ENCODE measurements around the gene NYAP2.

NYAP2 gene

GRCh38 chr2:225487878-225488416 is 88.4 kb downstream of the NYAP2 start:
- no peak for DNase-seq

DNA sequence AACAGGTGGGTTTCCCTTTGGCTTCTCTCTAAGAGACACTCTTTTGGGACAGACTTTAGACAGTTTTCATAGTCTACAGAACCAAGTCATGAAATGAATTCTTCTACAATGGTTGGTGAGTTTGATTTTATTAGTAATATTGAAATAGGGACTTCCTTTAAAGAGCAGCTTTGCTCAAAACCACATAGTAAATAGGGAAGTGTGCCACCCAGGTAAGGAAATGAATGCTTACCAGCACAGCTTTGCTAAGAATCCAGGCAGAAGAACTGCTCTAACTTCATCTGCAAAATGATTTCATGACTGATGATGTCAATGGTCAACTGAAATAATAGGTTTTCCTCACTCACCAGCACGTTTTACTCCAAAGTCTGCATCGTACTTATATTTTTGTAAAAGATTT is 89.2 kb downstream of the NYAP2 start:
- DNase-seq, result no peak

DNA sequence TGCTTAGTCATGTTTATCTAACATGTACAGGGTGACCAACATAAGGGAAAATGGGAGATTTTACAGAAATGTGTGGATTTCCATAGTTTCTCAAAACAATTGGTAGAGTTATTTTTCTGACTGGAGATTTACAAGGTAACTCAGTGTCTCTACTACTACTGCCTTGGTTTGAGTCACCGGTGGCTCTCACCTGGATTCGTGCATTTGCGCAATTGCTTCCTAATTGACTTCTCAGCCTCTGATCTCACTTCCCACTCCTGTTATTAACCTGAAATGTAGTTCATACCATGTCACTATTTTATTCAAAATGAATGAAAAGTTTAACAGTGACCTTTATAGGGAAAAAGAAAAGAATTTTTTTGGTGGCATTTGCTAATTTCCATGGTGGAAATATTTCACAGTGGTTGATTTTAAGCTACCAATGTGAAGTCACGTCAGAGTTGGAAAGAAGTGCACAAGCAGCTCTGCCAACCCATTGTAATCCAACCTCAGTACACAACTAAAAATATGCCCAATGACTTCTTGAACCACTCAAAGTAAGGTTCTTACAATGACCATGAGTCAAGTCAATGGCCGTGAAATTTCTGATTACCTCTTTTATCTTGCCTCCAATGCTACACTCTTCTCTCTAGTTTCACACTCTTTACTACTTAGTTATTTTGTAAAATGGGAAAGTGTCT is 94.0 kb downstream of the NYAP2 start:
- no peak for DNase-seq

DNA sequence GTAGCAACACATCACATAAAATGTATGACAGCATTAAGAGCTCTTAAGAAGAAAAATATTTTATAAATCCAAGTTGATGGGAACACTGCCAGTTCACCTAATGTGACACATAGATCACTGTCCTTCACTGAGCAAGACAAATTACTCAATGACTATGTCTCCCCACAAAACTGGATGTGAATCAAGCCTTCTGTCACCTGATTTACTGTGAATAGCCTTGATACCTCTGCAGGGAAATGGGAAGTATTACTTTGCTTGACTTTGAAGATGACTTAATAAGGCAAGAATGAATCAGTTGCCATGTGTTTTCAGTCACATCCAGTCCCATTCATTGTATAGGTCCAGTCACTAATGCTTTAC is 94.6 kb downstream of the NYAP2 start:
- no peak for DNase-seq

- DNase-seq, result no peak
Observed at GRCh38 chr2:225495706-225496105, 96.2 kb downstream of the NYAP2 start.

DNA sequence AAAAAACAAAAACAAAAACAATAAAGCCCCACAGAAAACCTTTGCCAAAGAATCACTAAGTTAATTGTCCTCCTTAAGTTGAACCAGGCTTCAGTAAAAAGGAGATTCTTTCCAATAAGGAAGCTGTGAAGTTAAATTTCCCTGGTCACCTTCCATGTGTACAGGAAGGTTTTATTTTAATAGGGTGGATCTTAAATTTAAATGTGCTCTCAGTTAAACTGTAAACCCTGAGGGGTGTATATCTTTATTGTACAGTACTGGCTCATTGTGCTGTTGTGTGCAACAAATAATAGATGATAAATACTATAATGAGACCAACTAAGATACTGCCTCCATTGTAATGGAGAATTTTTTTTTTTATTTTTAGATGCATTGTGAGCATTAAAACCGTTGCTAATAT is 97.1 kb downstream of the NYAP2 start:
- DNase-seq, result no peak

DNA sequence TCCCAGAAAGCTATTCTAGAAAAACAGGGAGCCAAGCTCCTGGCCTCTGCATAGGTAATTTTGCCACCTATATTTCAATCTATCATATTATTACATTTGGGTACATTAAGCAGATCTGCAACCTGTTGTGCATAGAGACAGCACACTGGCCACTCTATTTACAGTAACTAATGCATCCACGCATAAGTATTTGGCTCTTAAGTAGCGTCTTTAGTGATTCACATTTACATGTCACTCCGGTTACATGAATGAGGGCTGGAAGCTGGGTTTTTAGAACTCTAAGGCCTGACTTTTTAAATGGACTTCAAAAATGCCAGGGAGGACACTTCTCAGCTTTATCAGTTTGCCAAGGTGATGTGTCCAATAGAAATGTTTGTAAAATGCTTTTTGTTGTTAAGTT is 97.7 kb downstream of the NYAP2 start:
- DNase-seq, result no peak

DNA sequence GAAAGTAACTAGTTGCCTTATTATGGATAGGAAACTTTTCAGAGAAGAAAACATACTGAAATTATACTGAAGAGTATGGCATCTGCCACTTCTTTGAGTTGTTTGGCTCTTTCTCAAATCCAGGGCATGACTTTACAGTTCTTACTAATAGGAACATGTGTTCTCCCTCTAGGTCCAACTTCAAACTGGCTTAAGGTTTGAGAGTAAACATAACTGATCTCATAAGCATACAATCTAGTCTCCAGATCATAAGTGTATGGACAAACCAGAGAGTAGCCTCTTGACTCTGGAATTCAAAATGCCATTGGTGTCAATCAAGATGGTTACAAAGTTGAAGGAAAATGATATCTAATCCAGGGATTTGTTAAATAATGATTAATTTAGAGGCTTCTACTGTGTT is 101.5 kb downstream of the NYAP2 start:
- no peak for DNase-seq

GRCh38 chr2:225502971-225503370 is 103.5 kb downstream of the NYAP2 start:
- DNase-seq, result no peak

DNA sequence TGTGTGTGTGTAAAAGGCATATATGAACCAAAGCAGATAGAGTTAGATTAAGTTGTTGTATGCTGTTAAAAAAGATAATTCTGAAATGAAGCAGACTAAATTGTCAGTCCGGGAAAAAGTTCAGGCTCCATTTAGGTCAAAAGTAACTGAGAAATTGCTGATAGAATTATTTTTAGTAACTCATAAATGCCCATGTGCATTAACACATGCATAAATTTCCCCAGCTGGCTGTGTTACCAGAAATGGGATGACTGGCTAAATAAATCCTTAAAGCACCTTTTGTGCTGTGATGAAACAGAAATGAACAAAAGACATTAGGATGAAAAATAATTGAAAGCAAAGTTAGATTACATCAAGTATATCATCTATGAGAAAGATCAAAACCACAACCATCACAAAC is 111.3 kb downstream of the NYAP2 start:
- no peak for DNase-seq

DNA sequence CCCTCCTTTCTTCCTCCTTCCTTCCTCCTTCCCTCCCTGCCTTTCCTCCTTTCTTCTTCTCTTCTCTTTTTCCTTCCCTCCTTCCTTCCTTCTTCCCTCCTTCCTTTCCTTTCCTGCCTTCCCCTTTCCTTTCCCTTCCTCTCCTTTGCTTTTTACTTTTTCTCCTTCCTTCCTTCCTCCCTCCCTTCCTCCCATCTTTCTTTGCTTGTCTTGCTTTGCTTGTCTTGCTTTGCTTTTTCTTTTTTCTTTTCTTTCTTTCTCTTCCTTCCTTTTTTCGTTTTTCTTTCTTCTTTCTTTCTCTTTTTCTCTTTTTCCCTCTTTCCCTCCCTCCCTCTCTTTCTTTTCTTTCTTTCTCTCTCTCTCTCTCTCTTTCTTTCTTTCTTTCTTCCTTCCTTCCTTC is 113.0 kb downstream of the NYAP2 start:
- DNase-seq, result no peak

DNA sequence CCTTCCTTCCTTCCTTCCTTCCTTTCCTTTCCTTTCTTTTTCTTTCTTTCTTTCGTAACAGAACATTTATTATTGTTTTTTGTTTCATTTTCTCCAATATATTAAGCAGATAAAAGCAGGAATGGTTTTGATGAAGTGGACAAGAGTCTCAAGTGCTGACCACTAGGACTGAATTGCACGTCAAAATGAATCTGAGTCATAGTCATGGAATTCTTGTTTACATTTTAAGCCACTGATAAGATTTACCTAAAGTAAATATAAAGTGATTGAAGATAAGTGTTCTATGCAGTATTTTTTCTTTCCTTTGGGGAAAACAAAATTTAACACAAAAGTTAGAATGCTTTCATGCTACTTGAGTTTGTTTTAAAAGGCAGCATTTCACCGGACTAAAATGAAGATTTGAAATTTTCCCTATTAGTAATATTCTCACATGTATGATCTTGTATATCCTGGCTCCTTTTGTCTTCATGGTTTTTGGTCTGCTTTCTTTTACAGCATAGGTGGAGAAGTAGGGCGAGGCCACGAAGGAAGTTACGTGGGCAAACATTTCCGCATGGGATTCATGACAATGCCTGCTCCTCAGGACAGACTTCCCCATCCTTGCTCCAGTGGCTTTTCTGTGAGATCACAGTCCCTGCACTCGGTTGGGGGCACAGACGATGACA is 113.5 kb downstream of the NYAP2 start:
- no peak for DNase-seq

DNA sequence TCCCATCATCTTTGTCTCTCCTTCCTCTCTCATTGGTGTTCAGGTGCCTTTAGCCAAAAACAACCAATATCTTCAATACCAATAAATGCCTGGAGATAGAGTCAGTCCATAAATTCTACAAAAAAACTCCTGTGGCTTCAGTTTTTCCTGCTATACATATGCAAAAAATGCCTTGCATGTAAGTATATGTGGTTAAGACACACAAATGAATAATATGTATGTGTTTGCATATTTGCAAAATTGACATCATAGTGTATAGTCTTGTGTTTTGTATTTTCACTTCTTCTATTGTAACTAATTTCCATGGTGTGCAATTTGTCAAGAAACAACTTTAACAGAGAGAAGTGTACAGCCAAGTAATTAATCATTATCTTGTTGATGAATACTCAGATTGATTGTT is 115.5 kb downstream of the NYAP2 start:
- no peak for DNase-seq

DNA sequence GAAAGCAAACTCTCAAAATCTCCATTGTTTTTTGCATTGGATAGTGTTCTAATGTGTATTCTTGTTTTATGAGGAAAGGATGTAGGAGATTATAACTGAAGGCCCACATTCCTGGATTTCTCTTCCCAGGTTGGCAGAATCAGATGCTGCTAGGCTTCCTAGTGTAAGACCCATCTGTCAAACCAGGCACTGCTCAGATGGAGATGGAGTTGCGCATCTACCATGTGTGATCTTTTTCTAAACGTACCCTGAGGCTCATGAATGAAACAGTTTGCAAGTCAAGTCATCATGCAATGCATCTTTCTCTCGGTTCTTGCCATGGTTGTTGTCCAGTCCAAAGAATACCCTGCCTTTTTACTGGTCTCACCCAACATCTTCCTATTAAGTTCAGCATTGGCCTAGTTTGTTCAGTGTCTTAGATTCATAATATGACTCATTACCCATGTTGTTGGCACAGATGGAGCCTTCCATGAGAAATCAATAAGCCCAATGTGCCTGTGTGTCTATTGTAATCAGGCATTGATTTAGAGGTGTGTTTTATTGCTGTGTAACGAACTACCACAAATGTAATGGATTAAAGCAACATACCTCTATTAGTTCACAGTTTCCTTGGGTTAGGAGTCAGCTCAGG is 127.4 kb downstream of the NYAP2 start:
- no peak for DNase-seq

GRCh38 chr2:225531559-225531958 is 132.0 kb downstream of the NYAP2 start:
- no peak for DNase-seq

DNA sequence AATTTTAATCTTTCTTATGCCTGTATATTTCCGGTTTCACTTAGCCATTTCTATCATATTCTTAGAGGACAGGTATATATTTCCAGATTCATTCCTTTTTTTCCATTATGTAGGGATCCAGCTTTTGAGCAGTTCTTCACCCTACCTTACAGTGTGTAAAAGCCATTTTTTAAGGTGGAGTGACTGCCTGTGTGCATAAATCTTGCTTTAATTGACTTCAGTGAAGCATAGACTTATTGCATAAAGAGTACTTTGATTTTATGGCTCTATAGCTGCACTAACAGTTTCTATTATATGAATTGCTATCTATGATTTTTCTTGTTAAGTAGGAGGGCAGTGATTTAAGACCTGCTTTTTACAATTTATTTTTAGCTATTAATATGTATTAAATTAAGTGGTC is 132.6 kb downstream of the NYAP2 start:
- DNase-seq, result no peak

- no peak for DNase-seq
Observed at GRCh38 chr2:225534037-225534436, 134.5 kb downstream of the NYAP2 start.

- no peak for DNase-seq
Observed at GRCh38 chr2:225534697-225535096, 135.2 kb downstream of the NYAP2 start.

GRCh38 chr2:225536036-225536435 is 136.5 kb downstream of the NYAP2 start:
- no peak for DNase-seq

DNA sequence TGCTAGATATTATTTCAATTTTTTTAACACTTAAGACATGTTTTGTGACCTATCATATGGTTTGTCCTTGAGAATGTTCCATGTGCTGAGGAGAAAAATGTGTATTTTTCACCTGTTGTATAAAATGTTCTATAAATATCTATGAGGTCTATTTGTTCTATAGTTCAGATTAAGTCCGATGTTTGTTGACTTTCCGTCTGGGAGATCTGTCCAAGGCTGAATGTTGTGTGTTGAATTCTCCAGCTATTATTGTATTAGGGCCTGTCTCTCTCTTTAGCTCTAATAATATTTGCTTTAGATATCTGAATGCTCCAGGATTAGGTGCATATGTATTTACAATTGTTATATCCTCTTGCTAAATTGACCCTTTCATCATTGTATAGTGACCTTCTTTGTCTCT is 144.1 kb downstream of the NYAP2 start:
- DNase-seq, result no peak

DNA sequence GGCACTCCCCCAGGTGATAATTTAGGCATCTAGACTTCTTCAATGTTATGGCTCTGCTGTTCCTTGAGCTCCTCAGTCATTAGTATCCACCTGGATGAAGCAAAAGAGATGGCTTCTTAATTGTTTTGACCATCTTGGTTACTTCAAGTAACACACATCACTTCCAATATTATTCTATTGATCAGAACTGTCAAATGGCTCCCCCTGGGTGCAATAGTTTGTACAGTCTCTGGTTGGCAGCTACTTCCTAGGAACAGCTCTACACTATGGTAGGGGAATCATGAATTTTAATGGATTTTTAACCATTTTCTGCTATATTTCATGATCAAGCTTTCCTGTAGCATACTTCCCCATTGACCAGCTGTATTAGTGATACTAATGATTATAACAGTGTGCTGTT is 157.0 kb downstream of the NYAP2 start:
- DNase-seq, result no peak

- DNase-seq, result no peak
Observed at GRCh38 chr2:225558399-225559071, 159.0 kb downstream of the NYAP2 start.

GRCh38 chr2:225559072-225559415 is 159.5 kb downstream of the NYAP2 start:
- DNase-seq, result no peak

DNA sequence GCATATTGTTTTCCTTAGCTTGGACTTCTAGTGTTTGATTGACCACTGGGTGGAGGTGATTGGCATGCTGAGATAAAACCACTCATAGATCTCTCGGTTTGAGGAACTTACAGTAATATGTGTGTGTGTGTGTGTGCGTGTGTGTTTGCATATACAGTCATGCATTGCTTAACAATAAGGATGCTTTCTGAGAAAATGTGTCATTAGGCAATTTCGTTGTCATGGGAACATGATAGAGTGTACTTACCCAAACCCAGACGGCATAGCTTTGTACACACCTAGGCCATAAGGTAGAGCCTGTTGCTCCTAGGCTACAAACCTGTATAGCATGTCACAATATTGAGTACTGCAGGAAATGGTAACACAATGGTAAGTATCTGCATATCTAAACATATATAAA is 167.3 kb downstream of the NYAP2 start:
- no peak for DNase-seq

Measured in KG1 (cell line).